DMS79 treated with DMSO at 0.1 percent for 48 hours (cell line): ENCODE measurements around the gene MYL3.
A peak's percentile ranks its signal among the peaks of the same experiment; 100 is the strongest.
"Not testable (repeated sequence)": the region's sequence is repeated elsewhere in the genome, so short reads cannot be mapped to it uniquely, and the experiment has no call there.

Source experiments
- DNase-seq: peaks from one replicate; lab custom pipeline; 2025; lab: John Stamatoyannopoulos, UW

The MYL3 gene

DNA sequence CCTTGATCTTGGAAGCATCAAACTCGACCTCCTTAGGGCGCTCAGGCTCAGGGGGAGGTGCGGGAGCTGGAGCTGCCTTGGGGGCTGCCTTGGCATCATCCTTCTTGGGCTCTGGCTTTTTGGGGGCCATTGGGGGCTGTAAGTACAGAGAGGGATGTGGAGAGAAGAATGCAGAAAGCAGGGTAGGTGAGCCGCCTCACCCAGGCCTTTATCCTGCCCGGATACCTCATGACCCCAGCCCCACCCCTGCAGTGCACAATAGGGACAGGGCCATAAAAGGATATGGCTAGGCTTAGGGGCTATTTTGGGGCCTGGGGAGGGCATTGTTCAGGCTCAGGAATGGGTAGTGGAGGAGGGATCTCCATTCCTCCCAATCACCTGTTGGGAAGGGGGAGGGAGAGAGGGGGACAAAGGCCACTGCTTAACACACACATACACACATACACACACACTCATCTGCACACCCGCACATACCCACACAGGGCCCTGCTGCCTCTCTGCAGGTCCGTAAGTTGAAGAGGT lies at the start of gene MYL3:
Gene MYL3, minus strand, starts transcription at position 184 of the 522 bp plus-strand sequence. Its CDS starts 54 bp downstream, at position 130.
- DNase-seq, result no peak

DNA sequence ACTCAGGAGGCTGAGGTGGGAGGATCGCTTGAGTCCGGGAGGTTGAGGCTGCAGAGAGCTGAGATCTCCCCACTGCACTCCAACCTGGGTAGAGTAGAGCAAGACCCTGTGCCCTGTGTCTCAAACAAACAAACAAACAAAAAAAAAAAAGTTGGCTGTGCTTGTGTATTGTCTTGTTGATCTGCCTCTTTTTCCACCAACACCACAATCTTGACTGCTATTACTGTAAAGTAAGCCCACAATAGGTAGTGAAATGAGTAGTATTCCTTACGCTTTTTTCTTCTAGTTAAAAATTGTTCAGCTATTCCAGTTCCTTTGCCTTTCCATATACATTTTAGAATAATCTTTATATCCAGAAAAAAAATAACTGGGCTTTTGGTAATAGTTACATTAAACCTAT lies 49.7 kb upstream of the MYL3 start:
- DNase-seq, result no peak

DNA sequence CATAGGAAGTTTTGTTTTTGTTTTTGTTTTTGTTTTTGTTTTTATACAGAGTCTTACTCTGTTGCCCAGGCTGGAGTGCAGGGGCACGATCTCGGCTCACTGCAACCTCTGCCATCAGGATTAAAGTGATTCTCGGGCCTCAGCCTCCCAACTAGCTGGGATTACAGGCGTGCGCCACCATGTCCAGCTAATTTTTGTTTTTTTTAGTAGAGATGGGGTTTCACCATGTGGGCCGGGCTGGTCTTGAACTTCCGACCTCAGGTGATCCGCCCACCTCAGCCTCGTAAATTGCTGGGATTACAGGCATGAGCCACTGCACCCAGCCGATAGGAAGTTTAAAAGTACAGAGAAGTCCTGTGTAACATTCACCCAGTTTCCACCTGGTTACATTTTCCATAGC lies 47.7 kb upstream of the MYL3 start:
- not testable (repeated sequence) for DNase-seq

DNA sequence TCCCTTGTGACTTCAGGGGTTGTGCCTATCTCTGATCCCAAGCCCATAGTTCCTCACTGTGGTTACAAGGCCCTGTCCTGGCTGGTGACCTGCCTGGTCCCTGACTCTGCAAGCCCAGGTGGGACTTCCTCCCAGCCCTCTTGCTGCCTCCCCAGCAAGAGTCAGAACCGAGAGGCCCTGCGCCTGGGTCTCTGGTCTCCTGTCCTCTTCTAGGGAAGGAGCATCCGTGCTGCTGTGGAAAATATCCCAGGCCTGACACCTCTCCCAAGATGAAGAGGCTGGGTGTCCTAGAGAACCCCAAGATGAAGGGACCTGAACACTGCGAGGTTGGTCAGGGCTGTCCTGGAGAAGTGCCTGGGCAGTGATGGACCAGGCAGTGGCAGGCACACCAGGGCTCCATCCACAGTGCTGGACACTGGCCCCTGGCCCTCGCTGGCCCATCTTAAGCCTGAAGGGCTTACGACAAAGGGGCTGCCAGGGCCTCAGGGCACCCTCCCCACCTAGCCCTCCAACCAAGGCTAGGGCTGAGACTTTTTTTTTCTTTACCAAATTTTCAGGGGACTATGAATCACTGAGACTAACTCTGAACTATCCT lies 47.0 kb upstream of the MYL3 start:
- DNase-seq, result no peak

DNA sequence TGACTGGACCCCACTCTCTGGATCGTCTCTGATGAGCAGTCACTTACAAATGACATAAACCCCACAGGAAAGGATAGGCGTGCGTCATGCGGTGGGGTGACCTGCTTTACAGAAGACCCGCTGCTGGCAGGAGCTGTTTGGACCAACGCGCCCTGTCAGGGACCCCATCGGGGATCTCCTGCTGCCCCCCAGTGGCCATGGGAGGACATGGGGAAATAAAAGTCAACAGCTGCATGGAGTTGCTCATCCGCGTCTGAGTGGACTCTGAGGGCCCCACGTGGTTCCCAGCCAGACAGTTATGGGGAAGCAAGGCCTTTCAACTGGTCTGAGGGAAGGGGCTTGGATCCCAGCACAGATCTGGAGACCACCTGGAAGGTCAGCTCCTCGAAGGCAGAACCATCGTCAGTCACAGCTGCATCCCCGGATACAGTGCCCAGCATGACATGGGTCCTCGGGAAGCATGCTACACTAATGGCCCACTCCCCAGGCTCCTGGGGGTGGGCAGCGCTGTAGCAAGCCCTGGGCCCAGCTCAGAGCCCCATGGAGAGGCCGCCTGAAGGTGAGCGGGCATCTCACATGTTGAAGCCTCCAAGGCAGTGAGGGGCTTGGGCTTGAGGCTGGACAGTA lies 46.4 kb upstream of the MYL3 start:
- DNase-seq, result peak; percentile 62

DNA sequence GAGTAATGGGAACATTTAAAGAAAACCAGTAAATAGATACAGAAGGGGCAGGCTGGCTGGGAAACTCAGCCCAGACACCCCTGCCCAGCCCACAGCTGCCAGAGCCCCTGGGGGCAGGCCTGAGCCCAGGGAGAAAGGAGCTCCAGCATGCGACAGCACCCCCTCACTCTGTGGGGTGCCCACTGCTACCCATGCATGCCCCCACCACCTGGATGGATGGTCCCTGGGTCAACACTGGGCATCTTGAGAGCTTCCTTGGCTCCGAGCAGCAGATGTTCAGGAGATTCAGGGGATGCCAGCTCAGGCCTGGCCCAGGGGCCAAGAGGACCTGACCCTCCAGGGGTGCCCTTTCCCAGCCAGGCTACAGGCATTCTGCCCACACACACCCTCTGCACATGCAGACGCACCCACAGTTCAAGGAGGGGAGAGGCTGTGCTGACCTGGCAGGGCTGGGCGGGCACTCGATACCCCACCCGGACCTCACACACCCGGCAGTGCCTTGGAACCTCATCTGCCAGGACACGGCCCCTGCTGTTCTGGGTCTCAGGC lies 45.8 kb upstream of the MYL3 start:
- no peak for DNase-seq

DNA sequence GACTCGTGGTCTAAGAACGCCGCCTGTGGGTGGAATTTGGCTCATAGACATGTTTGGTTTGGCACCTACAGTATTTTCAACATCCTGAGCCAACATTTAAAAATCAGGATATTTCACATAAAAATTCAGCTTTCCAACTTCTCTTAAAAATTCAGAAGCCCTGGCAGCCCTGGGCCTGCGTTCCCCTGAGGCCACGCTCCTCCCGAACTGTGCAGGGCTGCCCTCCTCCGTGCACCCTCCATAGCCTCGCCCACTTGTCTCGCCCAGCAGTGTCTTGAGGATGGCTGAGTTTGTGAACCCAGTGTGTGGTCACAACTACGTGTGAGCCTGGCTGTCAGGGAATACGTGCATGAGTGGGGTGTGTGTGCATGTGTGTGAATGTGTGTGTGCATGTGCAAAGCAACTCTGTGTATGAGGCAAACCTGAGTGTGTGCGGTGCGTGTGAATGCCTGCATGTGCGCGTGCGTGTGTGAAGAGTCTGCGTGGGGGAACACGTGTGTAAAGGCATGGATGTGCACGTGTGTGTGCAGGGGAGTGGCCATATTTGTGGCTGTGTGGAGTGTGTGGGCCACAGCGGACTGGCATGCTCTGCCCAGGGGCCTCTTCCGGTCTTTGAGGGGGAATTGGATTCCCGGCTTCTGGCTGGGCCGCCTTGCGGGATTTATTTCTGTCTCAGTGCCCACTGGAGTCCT lies 45.2 kb upstream of the MYL3 start:
- DNase-seq, result no peak

DNA sequence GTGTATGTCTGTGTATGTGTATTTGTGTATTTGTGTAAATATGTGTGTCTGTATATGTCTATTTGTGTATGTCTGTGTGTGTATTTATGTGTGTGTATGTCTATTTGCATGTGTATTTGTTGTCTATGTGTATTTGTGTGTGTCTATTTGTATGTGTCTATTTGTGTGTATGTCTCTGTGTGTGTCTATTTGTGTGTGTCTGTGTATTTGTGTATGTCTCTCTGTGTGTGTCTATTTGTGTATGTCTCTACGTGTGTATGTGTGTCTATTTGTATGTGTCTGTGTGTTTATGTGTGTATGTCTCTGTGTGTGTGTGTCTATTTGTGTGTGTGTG lies 44.7 kb upstream of the MYL3 start:
- DNase-seq, result no peak

DNA sequence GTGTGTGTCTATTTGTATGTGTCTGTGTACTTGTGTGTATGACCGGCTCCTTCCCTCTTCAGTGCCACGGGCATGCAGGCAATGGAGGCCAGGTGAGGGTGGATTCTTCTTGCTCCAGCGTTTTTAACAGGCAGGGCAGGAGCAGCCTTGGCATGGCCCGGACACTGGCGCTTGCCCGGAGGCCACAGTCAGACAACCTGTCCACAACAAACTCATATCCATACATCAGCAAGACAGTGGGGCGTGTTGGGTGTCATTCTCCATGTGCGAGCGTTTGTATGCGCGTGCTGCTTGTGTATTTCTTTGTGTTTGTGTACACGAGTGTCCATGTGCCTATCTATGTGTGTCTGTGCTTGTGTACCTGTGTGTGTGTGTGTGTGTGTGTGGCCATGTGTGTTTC lies 44.0 kb upstream of the MYL3 start:
- no peak for DNase-seq

DNA sequence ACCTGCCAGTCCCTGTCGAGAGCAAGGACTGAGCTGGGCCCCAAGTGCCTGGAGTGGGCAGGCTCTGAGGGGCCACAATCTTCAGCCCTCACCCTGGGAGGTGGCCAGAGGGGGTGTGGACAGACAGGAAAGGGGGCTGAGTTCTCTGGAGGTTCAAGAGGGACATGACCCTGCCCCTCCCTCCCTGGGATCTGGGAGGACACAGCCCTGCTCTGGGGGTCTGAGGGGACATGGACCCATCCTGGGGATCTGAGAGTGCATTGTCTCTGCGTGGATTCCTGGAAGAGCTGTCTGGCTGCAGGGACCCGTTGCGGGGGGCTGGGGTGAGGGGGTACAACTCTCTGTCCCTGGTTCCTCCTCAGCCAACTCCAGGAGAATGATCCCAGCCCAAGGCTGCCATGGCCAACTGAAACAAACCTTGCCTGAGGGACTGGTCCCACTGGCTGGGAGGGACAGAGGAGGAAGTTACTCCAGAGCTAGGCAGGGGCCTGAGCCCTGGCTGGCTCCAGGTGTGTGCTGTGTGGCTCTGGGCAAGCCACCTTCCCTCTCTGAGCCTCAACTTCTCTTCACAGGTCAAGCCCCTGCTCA lies 43.3 kb upstream of the MYL3 start:
- DNase-seq, result no peak

DNA sequence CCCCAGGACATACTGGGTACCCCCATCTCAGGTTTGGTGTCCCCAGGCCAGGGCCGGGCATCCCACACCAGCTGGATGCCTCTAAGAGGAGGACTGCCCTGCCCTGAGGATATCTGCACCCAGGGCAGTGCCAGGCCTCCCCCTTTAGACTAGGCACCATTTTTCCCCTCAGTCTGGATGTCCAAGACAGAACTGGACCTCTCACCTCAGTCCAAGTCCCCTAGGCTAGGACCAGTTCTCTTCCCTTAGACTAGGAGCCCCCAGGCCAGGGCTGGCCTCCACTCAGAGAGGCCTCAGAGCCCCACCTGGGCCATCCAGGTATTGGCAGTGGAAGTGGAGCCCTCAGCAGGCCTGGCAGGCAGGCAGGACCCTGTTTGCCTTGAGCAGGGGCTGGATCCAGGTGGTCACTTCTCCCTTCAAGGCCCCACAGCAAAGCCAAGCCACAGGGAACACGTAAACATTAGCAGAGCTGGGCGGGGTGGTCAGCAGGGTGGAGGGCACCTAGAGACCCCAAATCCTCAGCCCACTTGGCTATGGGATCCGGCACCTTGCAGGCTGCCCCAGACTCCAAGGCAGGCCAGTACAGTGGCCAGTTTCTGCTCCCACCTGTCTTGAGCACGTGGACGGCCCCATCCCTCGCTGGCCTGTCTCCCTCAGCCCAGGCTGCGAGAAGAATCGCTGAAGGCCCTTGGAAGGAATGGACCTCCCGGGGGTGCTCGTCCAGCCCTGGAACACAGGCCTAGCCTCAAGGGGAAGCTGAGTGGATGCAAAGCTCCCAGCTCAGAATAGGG lies 42.6 kb upstream of the MYL3 start:
- no peak for DNase-seq

DNA sequence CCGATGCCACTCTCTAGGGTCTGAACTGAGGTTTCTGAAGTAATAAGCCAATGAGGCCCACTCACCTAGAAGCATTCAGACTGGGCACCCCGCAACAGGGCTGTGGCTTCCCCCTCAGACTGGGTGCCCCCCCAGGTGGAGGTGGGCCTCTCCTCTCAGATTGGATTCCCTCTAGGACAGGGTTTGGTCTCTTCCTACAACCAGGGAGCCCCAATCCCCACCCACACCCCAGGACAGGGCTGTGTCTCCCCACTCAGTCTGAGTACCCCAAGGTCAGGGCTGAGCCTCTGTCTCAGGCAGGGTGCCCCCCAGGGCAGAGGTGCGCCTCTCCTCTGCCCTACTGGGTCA lies 41.9 kb upstream of the MYL3 start:
- DNase-seq, result no peak

DNA sequence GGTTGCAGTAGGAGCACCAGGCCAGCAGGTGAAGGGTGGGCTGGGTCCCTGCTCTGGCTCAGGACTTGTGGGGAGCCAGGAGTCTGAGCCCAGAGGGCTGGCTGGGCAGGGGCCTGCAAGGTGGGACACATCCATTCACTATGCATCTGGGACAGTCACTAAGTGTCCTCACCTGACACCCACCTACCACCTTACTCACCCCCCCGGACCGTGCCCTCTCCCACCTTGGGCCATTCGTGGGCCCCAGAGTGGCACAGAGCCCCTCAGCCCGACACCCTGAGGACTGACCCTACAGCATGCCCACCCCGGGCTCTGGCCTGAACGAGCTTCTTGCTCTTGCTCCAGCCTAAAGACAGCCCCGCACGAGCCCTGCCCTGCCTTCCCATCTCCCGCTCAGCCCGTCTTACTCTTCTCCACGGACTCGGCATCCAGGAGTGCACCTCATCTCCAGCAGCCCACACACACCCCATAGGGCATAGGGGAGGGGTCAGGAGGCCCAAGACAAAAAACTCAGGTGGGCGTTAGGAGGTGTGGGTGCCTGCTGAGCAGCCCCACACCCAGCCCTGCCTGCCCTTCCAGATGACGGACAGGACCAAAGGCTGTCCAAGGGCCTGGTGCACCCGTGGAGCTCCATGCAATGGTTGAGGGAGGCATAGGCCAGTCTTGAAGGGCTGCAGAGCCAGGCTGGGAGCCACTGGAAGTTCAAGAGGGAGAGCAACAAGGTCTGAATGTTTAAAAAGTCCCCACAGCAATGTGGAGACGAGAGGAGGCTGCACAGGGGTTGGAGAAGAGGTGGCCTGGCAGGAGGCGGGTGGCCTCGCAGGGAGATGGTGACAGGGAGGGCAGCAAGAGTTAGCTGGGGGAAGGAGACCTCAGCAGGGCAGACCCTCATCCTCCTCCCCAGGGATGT lies 41.3 kb upstream of the MYL3 start:
- DNase-seq, result no peak

DNA sequence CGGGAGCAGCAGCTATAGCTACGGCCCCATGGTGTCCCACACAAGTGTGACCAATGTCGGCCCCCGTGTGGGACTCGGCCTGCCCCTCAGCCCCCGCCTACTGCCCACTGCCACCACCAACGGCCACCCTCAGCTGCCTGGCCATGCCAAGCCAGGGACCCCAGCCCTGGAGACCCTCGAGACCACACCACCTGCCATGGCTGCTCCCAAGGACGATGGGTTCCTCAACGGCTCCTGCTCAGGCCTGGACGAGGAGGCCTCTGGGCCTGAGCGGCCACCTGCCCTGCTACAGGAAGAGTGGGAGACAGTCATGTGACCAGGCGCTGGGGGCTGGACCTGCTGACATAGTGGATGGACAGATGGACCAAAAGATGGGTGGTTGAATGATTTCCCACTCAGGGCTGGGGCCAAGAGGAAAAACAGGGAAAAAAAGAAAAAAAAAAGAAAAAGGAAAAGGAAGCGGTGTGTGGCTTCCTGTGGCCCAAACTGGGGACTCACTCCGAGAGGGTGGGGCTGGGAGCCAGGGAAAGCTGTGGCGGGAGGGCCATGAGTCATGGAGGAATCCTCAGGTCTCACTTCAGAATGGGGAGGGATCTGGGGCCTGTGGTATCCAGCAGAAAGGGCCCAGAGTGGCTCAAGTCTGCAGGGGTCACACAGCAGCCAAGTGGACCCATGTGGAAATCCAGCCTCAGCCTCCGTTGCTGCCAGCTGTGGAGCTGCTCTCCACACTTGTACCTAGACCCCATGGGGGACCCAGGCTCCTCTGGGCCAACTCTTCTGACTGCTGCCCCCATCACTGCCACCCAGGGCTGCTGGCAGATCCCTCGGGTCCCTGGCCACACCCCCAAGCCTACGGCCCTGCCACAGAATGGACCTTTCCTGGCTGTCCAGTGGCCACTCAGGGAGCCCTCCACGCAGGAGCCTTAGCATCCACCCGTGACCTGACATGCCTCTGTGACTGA lies 40.4 kb upstream of the MYL3 start:
- DNase-seq, result no peak

DNA sequence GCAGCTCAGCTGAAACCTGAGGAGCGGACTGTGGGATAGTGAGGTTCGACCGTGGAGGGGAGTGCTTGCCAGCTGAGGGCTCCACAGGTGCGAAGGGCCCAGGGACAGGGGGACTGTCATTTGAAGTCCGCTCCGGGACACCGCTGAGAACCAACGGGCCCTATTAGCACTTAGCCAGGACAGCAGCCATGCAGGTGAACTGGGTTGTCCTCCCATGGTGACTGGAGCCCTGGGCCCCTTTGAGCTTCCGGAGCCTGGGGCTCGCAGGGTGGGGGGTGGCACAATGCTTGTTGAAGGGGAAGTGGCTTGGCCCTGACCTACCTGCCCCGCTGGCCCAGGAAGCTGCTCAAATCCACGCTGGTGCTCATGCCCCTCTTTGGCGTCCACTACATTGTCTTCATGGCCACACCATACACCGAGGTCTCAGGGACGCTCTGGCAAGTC lies 39.0 kb upstream of the MYL3 start:
- no peak for DNase-seq

DNA sequence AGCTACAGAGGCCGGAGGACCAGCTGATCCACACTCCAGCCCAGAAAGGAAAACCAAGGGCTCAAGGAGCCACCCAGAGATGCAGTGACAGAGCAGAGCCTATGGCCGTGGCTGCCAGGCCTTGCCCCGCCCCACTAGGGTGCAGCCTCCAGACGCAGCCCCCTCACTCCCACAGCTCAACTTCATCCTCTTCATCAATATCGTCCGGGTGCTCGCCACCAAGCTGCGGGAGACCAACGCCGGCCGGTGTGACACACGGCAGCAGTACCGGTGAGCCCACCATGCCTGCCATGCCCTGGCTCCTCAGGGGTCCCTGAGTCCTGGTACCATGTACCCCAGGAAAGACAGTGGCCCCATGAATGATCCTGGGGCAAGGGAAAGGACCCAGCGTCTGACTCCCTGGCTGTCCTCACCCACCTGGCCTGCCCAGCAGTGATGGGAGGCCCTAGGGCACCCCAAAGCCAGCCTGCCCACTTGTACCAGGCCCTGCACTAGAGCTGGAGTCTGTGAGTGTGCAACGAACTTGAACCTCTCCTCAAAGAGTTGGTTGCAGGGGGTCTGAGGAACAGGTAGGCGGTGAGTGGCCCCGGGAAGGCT lies 38.4 kb upstream of the MYL3 start:
- no peak for DNase-seq

DNA sequence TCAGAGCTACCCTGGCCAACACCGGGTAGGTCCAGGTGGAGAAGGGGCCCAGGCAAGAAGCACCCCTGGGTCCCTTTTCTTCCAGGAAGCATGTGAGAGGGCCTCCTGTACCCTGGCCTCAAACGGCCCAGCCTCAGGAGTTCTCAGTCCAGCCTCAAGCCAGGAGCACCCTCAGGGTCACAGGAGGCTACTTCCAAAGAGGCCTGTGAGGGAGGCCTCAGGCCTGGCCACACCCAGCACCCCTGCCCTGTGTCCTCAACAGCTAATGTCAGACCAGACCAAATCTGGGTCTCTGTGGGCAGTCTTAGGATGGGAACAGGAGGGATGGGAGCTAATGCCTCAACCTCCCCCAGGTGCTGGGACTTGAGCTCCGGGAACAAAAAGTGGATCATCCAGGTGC lies 37.8 kb upstream of the MYL3 start:
- no peak for DNase-seq

DNA sequence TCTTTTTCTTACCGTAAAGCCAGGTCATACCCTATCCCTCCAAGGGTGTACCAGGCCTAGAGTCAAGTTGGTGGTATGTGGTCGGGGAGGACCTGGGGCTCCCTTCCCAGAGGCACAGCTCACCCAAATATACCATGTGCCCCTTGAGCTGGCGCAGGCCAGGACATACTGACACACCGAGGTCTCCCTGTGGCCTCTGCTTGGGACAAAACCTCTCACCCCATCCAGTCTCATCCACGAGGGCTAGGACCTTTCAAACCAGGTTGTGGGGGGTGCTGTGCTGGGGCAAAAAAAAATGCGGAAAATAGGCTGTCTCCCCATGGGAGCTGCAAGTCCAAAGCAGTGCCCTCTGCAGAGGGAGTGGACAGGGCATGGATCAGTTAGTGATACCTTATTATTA lies 37.1 kb upstream of the MYL3 start:
- no peak for DNase-seq

DNA sequence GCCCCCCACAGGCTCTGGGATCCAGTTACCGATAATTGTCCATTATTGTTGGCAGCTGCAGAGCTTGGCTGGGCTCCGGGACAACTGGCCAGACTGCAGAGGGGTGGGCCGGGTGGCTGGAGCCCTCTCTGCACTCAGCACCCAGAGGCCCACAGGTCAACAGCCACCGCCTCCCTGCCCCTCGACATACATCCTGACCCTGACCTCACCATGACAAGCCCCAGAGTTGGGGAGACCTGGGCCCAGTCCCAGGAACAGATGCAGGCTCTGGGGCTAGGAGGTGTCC lies 36.7 kb upstream of the MYL3 start:
- DNase-seq, result no peak
